Osteocyte (in vitro differentiated cells): Measurements from ENCODE around the gene SAPCD2. TPM values are rescaled to one million over a fixed set of nuclear protein-coding genes. Genes with fewer than 3 reads are reported as not detected.
"Not testable (repeated sequence)": the region's sequence is repeated elsewhere in the genome, so short reads cannot be mapped to it uniquely, and the experiment has no call there.

Experiments used
- DNase-seq: peaks from one replicate; pipeline ENCODE4 v3.0.0; 2021; ENCODE audit warnings: mixed read lengths; ENCODE audit not compliant: unreplicated experiment; ENCODE audit errors: extremely low spot score
- H3K27ac Mint-ChIP-seq: one replicate; pipeline ENCODE4 v1.8.0; 2021; ENCODE audit warnings: mild to moderate bottlenecking, mixed read lengths; ENCODE audit not compliant: unreplicated experiment
- H3K27me3 Mint-ChIP-seq: one replicate; pipeline ENCODE4 v1.8.0; 2021; ENCODE audit warnings: mixed read lengths; ENCODE audit not compliant: unreplicated experiment
- H3K36me3 Mint-ChIP-seq: one replicate; pipeline ENCODE4 v1.8.0; 2021; ENCODE audit warnings: mixed read lengths; ENCODE audit not compliant: unreplicated experiment
- H3K4me1 Mint-ChIP-seq: one replicate; pipeline ENCODE4 v1.8.0; 2021; ENCODE audit warnings: mixed read lengths; ENCODE audit not compliant: unreplicated experiment
- H3K4me3 Mint-ChIP-seq: one replicate; pipeline ENCODE4 v1.8.0; 2021; ENCODE audit warnings: mild to moderate bottlenecking, moderate library complexity, mixed read lengths; ENCODE audit not compliant: unreplicated experiment
- H3K9me3 Mint-ChIP-seq: one replicate; pipeline ENCODE4 v1.8.0; 2021; ENCODE audit warnings: mixed read lengths; ENCODE audit not compliant: unreplicated experiment
- CTCF ChIP-seq: fragments of 200-600 bp; sonication (generic); IDR thresholded peaks from 2 replicates; pipeline ENCODE4 v1.5.0; 2021; ENCODE audit warnings: antibody characterized with exemption, mild to moderate bottlenecking, moderate library complexity
- total RNA-seq: library from RNA; stranded (reverse); gene quantifications from 2 replicates; pipeline ENCODE4 v1.2.1, GENCODE V29; 2021

Gene SAPCD2
- total RNA-seq, 1 donor from 2014 or later, result 3.1 TPM

- Mint-ChIP-seq H3K27ac (no peak overlapping the region), H3K36me3 (no peaks in the 10 kb centered on the region), H3K27me3 (no peaks in the 10 kb centered on the region), H3K4me1 (peaks cover 4% of the 10 kb centered on the region), H3K9me3 (no peaks in the 10 kb centered on the region), H3K4me3 (no peak overlapping the region)
- no peak for TF ChIP-seq CTCF
- no peak for DNase-seq
Observed at GRCh38 chr9:137065336-137065967, 4.9 kb downstream of the SAPCD2 start.

- H3K4me1 Mint-ChIP-seq, result peaks cover 3% of the 10 kb centered on the region
- H3K27me3 Mint-ChIP-seq, result no peaks in the 10 kb centered on the region
- DNase-seq, result no peak
- H3K27ac Mint-ChIP-seq, result no peak overlapping the region
- no peak overlapping the region for H3K4me3 Mint-ChIP-seq
- no peaks in the 10 kb centered on the region for H3K36me3 Mint-ChIP-seq
- TF ChIP-seq CTCF, result no peak
- no peaks in the 10 kb centered on the region for H3K9me3 Mint-ChIP-seq
Observed at GRCh38 chr9:137064880-137065164, 5.5 kb downstream of the SAPCD2 start.

GRCh38 chr9:137064027-137064879, 6.1 kb downstream of the SAPCD2 start:
- peak; percentile 91 for TF ChIP-seq CTCF
- no peak overlapping the region for H3K27ac Mint-ChIP-seq
- peaks cover 3% of the 10 kb centered on the region for H3K4me1 Mint-ChIP-seq
- H3K9me3 Mint-ChIP-seq, result no peaks in the 10 kb centered on the region
- no peak for DNase-seq
- no peaks in the 10 kb centered on the region for H3K27me3 Mint-ChIP-seq
- no peak overlapping the region for H3K4me3 Mint-ChIP-seq
- H3K36me3 Mint-ChIP-seq, result no peaks in the 10 kb centered on the region

- peaks cover 3% of the 10 kb centered on the region for H3K4me1 Mint-ChIP-seq
Observed at GRCh38 chr9:137063311-137064026, 6.9 kb downstream of the SAPCD2 start.

GRCh38 chr9:137062798-137063197, 7.6 kb downstream of the SAPCD2 start:
- not testable (repeated sequence) for H3K36me3 Mint-ChIP-seq, H3K4me3 Mint-ChIP-seq, H3K9me3 Mint-ChIP-seq, H3K27me3 Mint-ChIP-seq, H3K27ac Mint-ChIP-seq, DNase-seq, H3K4me1 Mint-ChIP-seq

More at GRCh38 chr9:137063311-137064026, 6.9 kb downstream of the SAPCD2 start:
- H3K27me3 Mint-ChIP-seq, result no peaks in the 10 kb centered on the region
- H3K4me3 Mint-ChIP-seq, result no peak overlapping the region
- DNase-seq, result no peak
- no peaks in the 10 kb centered on the region for H3K36me3 Mint-ChIP-seq
- H3K9me3 Mint-ChIP-seq, result no peaks in the 10 kb centered on the region
- H3K27ac Mint-ChIP-seq, result no peak overlapping the region
- TF ChIP-seq CTCF, result no peak
